Measurements from ENCODE around the gene EPB41L4B. TPM values are rescaled to one million over a fixed set of nuclear protein-coding genes. Genes with fewer than 3 reads are reported as not detected.
"Not testable (repeated sequence)": the region's sequence is repeated elsewhere in the genome, so short reads cannot be mapped to it uniquely, and the experiment has no call there.

EPB41L4B gene
- total and polyA plus RNA-seq, 2 donors = 0.71 to 4.2 TPM

DNA sequence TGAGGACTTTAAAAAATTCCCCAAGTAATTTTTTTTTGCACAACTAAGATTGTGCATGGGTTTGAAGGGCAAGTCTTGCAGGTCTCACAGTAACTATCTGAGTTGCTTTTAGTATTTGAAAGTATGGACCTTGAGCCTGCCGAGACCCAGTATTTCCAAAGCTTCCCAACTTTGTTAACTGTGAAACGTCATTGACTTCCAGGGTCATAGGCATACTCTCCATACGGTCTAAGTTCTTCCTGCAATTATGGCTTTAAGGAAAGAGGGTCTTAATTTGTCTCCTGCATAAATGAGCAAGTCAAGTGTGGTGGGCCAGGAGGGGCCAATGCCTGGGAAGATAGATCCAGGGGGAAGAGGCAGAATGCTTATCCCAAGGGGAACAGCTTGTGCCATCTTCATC lies 24.0 kb upstream of the EPB41L4B start:
- H3K4me3 ChIP-seq (ENCODE audit: low read length in 2 of 2) = no peak overlapping the region
- WGBS = 75% methylated on average over 3 of the region's 3 CpGs

DNA sequence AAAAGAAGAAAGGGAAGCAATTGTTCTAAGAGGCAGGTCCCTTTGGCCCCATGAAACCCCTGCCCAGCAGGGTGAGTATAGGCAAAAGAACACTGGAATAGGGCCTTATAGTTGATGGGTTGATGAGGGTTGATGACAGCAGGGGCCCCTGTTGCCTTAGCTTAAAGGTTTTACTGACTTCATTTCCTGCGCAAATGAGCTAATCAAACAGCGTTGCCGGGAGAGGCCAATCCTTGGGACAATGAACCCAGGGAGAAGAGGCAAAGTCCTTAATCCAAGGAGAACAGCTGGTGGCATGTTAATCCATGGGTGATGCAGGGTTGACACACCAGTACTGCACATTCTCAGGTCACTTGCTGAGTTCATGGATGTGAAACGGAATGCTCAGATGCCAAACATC lies 22.0 kb upstream of the EPB41L4B start:
- Histone ChIP-seq H3K27me3 (ENCODE audit: control insufficient read depth in 2 of 2, insufficient read depth in 1 of 2, low read length in 1 of 2) (no peaks in the 10 kb centered on the region), H3K4me1 (ENCODE audit: control insufficient read depth in 2 of 2, insufficient read depth in 2 of 2, low read length in 2 of 2) (no peaks in the 10 kb centered on the region), H3K4me3 (ENCODE audit: low read length in 2 of 2) (no peak overlapping the region), H3K9me3 (ENCODE audit: control insufficient read depth in 2 of 2, insufficient read depth in 1 of 2, low read length in 1 of 2) (no peaks in the 10 kb centered on the region), H3K27ac (ENCODE audit: low read depth in 1 of 2, low read length in 1 of 2) (no peak overlapping the region), H3K36me3 (ENCODE audit: control insufficient read depth in 2 of 2, insufficient read depth in 2 of 2, low read length in 1 of 2) (no peaks in the 10 kb centered on the region)
- 94% methylated on average over 4 of the region's 4 CpGs for WGBS
- no peak for DNase-seq (ENCODE audit: low read depth in 6 of 9, low spot score in 9 of 9)

More for the DNA sequence above, 24.0 kb upstream of the EPB41L4B start:
- H3K4me1 ChIP-seq (ENCODE audit: control insufficient read depth in 2 of 2, insufficient read depth in 2 of 2, low read length in 2 of 2) = no peaks in the 10 kb centered on the region
- H3K27me3 ChIP-seq (ENCODE audit: control insufficient read depth in 2 of 2, insufficient read depth in 1 of 2, low read length in 1 of 2) = no peaks in the 10 kb centered on the region
- no peak for DNase-seq (ENCODE audit: low read depth in 6 of 9, low spot score in 9 of 9)
- no peak overlapping the region for H3K27ac ChIP-seq (ENCODE audit: low read depth in 1 of 2, low read length in 1 of 2)
- H3K36me3 ChIP-seq (ENCODE audit: control insufficient read depth in 2 of 2, insufficient read depth in 2 of 2, low read length in 1 of 2) = no peaks in the 10 kb centered on the region
- no peaks in the 10 kb centered on the region for H3K9me3 ChIP-seq (ENCODE audit: control insufficient read depth in 2 of 2, insufficient read depth in 1 of 2, low read length in 1 of 2)

DNA sequence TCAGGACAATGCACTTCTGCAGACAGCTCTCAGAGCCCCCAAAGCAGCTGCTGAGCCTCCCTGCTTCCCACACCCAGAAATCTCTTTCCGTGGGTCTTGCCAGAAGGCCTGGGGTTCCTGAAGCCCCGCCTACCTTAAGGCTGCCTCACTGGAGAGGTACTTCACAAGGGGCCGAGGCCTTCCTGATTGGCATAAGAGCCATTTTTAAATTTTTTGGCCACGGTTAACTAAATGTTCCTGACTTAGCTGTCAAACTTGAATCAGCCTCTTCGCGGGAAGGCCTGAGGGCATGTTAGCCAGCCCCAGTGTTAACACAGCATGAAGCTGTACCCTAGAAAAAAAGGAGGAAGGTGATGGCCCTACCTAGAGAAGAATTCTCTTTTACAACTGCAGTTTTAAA lies 20.7 kb upstream of the EPB41L4B start:
- H3K27ac ChIP-seq (ENCODE audit: low read depth in 1 of 2, low read length in 1 of 2) = no peak overlapping the region
- H3K4me1 ChIP-seq (ENCODE audit: control insufficient read depth in 2 of 2, insufficient read depth in 2 of 2, low read length in 2 of 2) = no peaks in the 10 kb centered on the region
- H3K36me3 ChIP-seq (ENCODE audit: control insufficient read depth in 2 of 2, insufficient read depth in 2 of 2, low read length in 1 of 2) = no peaks in the 10 kb centered on the region
- no peak for DNase-seq (ENCODE audit: low read depth in 6 of 9, low spot score in 9 of 9)
- no peaks in the 10 kb centered on the region for H3K9me3 ChIP-seq (ENCODE audit: control insufficient read depth in 2 of 2, insufficient read depth in 1 of 2, low read length in 1 of 2)
- WGBS = 61% methylated on average over 6 of the region's 6 CpGs
- H3K27me3 ChIP-seq (ENCODE audit: control insufficient read depth in 2 of 2, insufficient read depth in 1 of 2, low read length in 1 of 2) = no peaks in the 10 kb centered on the region
- no peak overlapping the region for H3K4me3 ChIP-seq (ENCODE audit: low read length in 2 of 2)

GRCh38 chr9:109340979-109341378 lies 20.1 kb upstream of the EPB41L4B start:
- H3K27me3 ChIP-seq (ENCODE audit: control insufficient read depth in 2 of 2, insufficient read depth in 1 of 2, low read length in 1 of 2); H3K36me3 ChIP-seq (ENCODE audit: control insufficient read depth in 2 of 2, insufficient read depth in 2 of 2, low read length in 1 of 2); H3K27ac ChIP-seq (ENCODE audit: low read depth in 1 of 2, low read length in 1 of 2); H3K4me3 ChIP-seq (ENCODE audit: low read length in 2 of 2); H3K9me3 ChIP-seq (ENCODE audit: control insufficient read depth in 2 of 2, insufficient read depth in 1 of 2, low read length in 1 of 2); H3K4me1 ChIP-seq (ENCODE audit: control insufficient read depth in 2 of 2, insufficient read depth in 2 of 2, low read length in 2 of 2); DNase-seq (ENCODE audit: low read depth in 6 of 9, low spot score in 9 of 9): not testable (repeated sequence)
- WGBS = 95% methylated on average over 7 of the region's 7 CpGs

DNA sequence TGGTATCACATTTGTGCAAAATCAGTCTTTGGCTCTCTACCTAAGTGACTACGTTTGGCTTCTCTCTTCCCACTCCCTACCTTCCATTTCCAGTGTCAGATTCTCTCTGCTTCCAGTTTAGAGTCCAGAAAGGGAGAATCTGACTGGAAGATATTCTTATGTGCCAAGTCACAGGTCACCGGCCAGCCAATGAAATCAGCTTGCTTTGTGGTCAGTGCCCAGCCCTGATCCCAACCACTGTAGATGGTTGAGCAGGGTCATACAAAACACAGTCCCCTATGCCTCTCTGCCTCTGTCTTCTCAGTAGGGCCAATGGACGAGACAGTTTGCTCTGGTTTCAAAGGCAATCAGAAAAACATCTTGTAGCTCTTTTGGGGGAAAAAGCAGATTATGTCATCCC lies 15.6 kb upstream of the EPB41L4B start:
- H3K36me3 ChIP-seq (ENCODE audit: control insufficient read depth in 2 of 2, insufficient read depth in 2 of 2, low read length in 1 of 2) = no peaks in the 10 kb centered on the region
- no peak for DNase-seq (ENCODE audit: low read depth in 6 of 9, low spot score in 9 of 9)
- H3K9me3 ChIP-seq (ENCODE audit: control insufficient read depth in 2 of 2, insufficient read depth in 1 of 2, low read length in 1 of 2) = no peaks in the 10 kb centered on the region
- no peaks in the 10 kb centered on the region for H3K4me1 ChIP-seq (ENCODE audit: control insufficient read depth in 2 of 2, insufficient read depth in 2 of 2, low read length in 2 of 2)
- no peaks in the 10 kb centered on the region for H3K27me3 ChIP-seq (ENCODE audit: control insufficient read depth in 2 of 2, insufficient read depth in 1 of 2, low read length in 1 of 2)
- no peak overlapping the region for H3K27ac ChIP-seq (ENCODE audit: low read depth in 1 of 2, low read length in 1 of 2)
- WGBS = 83% methylated on average over 3 of the region's 3 CpGs
- H3K4me3 ChIP-seq (ENCODE audit: low read length in 2 of 2) = no peak overlapping the region

DNA sequence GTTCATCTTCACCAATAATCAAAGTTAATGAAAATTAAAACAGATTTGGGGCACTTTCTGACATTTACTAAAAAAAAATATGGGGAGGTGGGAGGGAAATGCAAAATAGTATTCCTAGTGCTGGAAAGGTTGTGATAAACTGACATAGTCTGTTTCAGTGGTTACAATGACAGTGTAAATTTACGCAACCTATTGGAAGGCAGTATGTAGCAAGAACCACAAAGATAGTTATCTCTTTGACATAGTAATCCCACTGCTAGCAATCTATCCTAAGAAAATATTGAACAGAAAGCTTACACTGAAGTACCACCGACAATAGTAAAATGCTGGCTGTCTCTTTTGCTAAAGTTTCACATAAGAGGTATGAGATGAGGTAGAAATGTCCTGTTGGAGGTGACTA lies 15.1 kb upstream of the EPB41L4B start:
- H3K27ac ChIP-seq (ENCODE audit: low read depth in 1 of 2, low read length in 1 of 2) = no peak overlapping the region
- no peaks in the 10 kb centered on the region for H3K9me3 ChIP-seq (ENCODE audit: control insufficient read depth in 2 of 2, insufficient read depth in 1 of 2, low read length in 1 of 2)
- no peaks in the 10 kb centered on the region for H3K4me1 ChIP-seq (ENCODE audit: control insufficient read depth in 2 of 2, insufficient read depth in 2 of 2, low read length in 2 of 2)
- H3K36me3 ChIP-seq (ENCODE audit: control insufficient read depth in 2 of 2, insufficient read depth in 2 of 2, low read length in 1 of 2) = no peaks in the 10 kb centered on the region
- H3K27me3 ChIP-seq (ENCODE audit: control insufficient read depth in 2 of 2, insufficient read depth in 1 of 2, low read length in 1 of 2) = no peaks in the 10 kb centered on the region
- DNase-seq (ENCODE audit: low read depth in 6 of 9, low spot score in 9 of 9) = no peak
- 69% methylated on average over 2 of the region's 2 CpGs for WGBS
- no peak overlapping the region for H3K4me3 ChIP-seq (ENCODE audit: low read length in 2 of 2)

- no peaks in the 10 kb centered on the region for H3K36me3 ChIP-seq (ENCODE audit: control insufficient read depth in 2 of 2, insufficient read depth in 2 of 2, low read length in 1 of 2)
- no peak for DNase-seq (ENCODE audit: low read depth in 6 of 9, low spot score in 9 of 9)
- no peak overlapping the region for H3K4me3 ChIP-seq (ENCODE audit: low read length in 2 of 2)
- WGBS = 87% methylated on average over 7 of the region's 7 CpGs
- no peaks in the 10 kb centered on the region for H3K9me3 ChIP-seq (ENCODE audit: control insufficient read depth in 2 of 2, insufficient read depth in 1 of 2, low read length in 1 of 2)
- peaks cover 0 to under 1% of the 10 kb centered on the region in 2 donors for H3K27me3 ChIP-seq (ENCODE audit: control insufficient read depth in 2 of 2, insufficient read depth in 1 of 2, low read length in 1 of 2)
- H3K4me1 ChIP-seq (ENCODE audit: control insufficient read depth in 2 of 2, insufficient read depth in 2 of 2, low read length in 2 of 2) = no peaks in the 10 kb centered on the region
- no peak overlapping the region for H3K27ac ChIP-seq (ENCODE audit: low read depth in 1 of 2, low read length in 1 of 2)
Measured at GRCh38 chr9:109335121-109335520, 14.3 kb upstream of the EPB41L4B start.

- H3K4me1 ChIP-seq (ENCODE audit: control insufficient read depth in 2 of 2, insufficient read depth in 2 of 2, low read length in 2 of 2) = no peaks in the 10 kb centered on the region
- 78% methylated on average over 5 of the region's 5 CpGs for WGBS
Measured at GRCh38 chr9:109331353-109331752, 10.5 kb upstream of the EPB41L4B start.

GRCh38 chr9:109329638-109330258 lies 8.9 kb upstream of the EPB41L4B start:
- 85% methylated on average over 11 of the region's 11 CpGs for WGBS
- H3K27ac ChIP-seq (ENCODE audit: low read depth in 1 of 2, low read length in 1 of 2) = no peak overlapping the region
- no peak for DNase-seq (ENCODE audit: low read depth in 6 of 9, low spot score in 9 of 9)
- H3K36me3 ChIP-seq (ENCODE audit: control insufficient read depth in 2 of 2, insufficient read depth in 2 of 2, low read length in 1 of 2) = no peaks in the 10 kb centered on the region
- no peaks in the 10 kb centered on the region for H3K4me1 ChIP-seq (ENCODE audit: control insufficient read depth in 2 of 2, insufficient read depth in 2 of 2, low read length in 2 of 2)
- H3K27me3 ChIP-seq (ENCODE audit: control insufficient read depth in 2 of 2, insufficient read depth in 1 of 2, low read length in 1 of 2) = peaks cover 0 to 4% of the 10 kb centered on the region in 2 donors
- H3K9me3 ChIP-seq (ENCODE audit: control insufficient read depth in 2 of 2, insufficient read depth in 1 of 2, low read length in 1 of 2) = no peaks in the 10 kb centered on the region
- H3K4me3 ChIP-seq (ENCODE audit: low read length in 2 of 2) = no peak overlapping the region

More at GRCh38 chr9:109331353-109331752, 10.5 kb upstream of the EPB41L4B start:
- H3K36me3 ChIP-seq (ENCODE audit: control insufficient read depth in 2 of 2, insufficient read depth in 2 of 2, low read length in 1 of 2) = no peaks in the 10 kb centered on the region
- no peaks in the 10 kb centered on the region for H3K9me3 ChIP-seq (ENCODE audit: control insufficient read depth in 2 of 2, insufficient read depth in 1 of 2, low read length in 1 of 2)
- no peak for DNase-seq (ENCODE audit: low read depth in 6 of 9, low spot score in 9 of 9)
- H3K27me3 ChIP-seq (ENCODE audit: control insufficient read depth in 2 of 2, insufficient read depth in 1 of 2, low read length in 1 of 2) = peaks cover 0 to 4% of the 10 kb centered on the region in 2 donors
- no peak overlapping the region for H3K27ac ChIP-seq (ENCODE audit: low read depth in 1 of 2, low read length in 1 of 2)
- no peak overlapping the region for H3K4me3 ChIP-seq (ENCODE audit: low read length in 2 of 2)

Data from thymus (tissue), 11 donors.